Activated CD8-positive, alpha-beta T cell treated with anti-CD3 and anti-CD28 coated beads, Interleukin-2, amount 10 ng/mL, durations not matched to agents 7 days and 5 days (primary cell): ENCODE results near the gene PKP3. TPM values are rescaled to one million over a fixed set of nuclear protein-coding genes. Genes with fewer than 3 reads are reported as not detected.

Experiments
- ATAC-seq: fragments of 150-1000 bp; cut with Tn5 transposase; one replicate; pipeline ENCODE4 v1.10.0; 2021; ENCODE audit warnings: moderate library complexity
- CTCF ChIA-PET: fragments of 350-600 bp; sonication (Branson Sonifier 250); formaldehyde crosslinking; loops from one replicate; lab custom pipeline; 2021; ENCODE audit warnings: antibody characterized with exemption; lab: Charles Lee
- POLR2A ChIA-PET: fragments of 350-600 bp; sonication (Branson Sonifier 250); formaldehyde crosslinking; loops from one replicate; lab custom pipeline; 2021; ENCODE audit warnings: antibody characterized with exemption; lab: Charles Lee
- DNase-seq: peaks from one replicate; pipeline ENCODE4 v3.0.0-alpha.2; 2020
- H3K27ac Mint-ChIP-seq: one replicate; pipeline ENCODE4 v1.8.0; 2021; ENCODE audit warnings: mild to moderate bottlenecking, mixed read lengths
- H3K27me3 Mint-ChIP-seq: one replicate; pipeline ENCODE4 v1.8.0; 2021; ENCODE audit warnings: low read depth, mixed read lengths
- H3K36me3 Mint-ChIP-seq: one replicate; pipeline ENCODE4 v1.8.0; 2021; ENCODE audit warnings: low read depth, mixed read lengths
- H3K4me1 Mint-ChIP-seq: one replicate; pipeline ENCODE4 v1.8.0; 2021; ENCODE audit warnings: low read depth, mixed read lengths
- H3K4me3 Mint-ChIP-seq: one replicate; pipeline ENCODE4 v1.8.0; 2021; ENCODE audit warnings: mild to moderate bottlenecking, mixed read lengths
- H3K9me3 Mint-ChIP-seq: one replicate; pipeline ENCODE4 v1.8.0; 2022; ENCODE audit warnings: mixed read lengths; ENCODE audit not compliant: insufficient read depth
- total RNA-seq, 2 experiments: library from RNA; stranded (reverse); gene quantifications; one replicate each; pipeline ENCODE4 v1.2.3, GENCODE V29; 2021

PKP3 gene
- total RNA-seq, 2 experiments from 2014 or later, result 0.13 TPM; not detected in 1

- POLR2A ChIA-PET, result interaction anchor here (0.6 to 5.3 kb wide), 2 partner anchors 31 to 275 kb away, joined by 3 to 59 read pairs; partner anchors contain the start of gene SIGIRR
- CTCF ChIA-PET, result interaction anchor here (1.1 to 5.2 kb wide), 5 partner anchors 32 to 160 kb away, joined by 3 to 60 read pairs (median 15); partner anchors contain the start of genes IFITM2 and SIGIRR
- DNase-seq (no peak), ATAC-seq (no peak)
- Mint-ChIP-seq H3K4me1 (peaks cover 29% of the 10 kb centered on the region), H3K36me3 (peaks cover 4% of the 10 kb centered on the region), H3K27me3 (peaks cover 8% of the 10 kb centered on the region), H3K4me3 (no peak overlapping the region), H3K27ac (no peak overlapping the region), H3K9me3 (no peaks in the 10 kb centered on the region)
Observed at GRCh38 chr11:446891-447290, 52.9 kb downstream of the PKP3 start.

- Mint-ChIP-seq H3K4me1 (peaks cover 28% of the 10 kb centered on the region), H3K27me3 (peaks cover 8% of the 10 kb centered on the region), H3K36me3 (peaks cover 10% of the 10 kb centered on the region), H3K4me3 (peak overlapping the region; percentile 83), H3K27ac (peak overlapping the region; percentile 97), H3K9me3 (no peaks in the 10 kb centered on the region)
- ATAC-seq (peak; percentile 77), DNase-seq (peak; percentile 97)
- ChIA-PET POLR2A (interaction anchor here (0.6 to 5.3 kb wide), 13 partner anchors 8 to 241 kb away, joined by 3 to 59 read pairs (median 3); partner anchors contain the start of genes BET1L, RIC8A, RNH1 and SIGIRR), CTCF (interaction anchor here (0.6 to 5.6 kb wide), 36 partner anchors 8 to 241 kb away, joined by 3 to 60 read pairs (median 4); partner anchors contain the start of genes BET1L, IFITM2, PHRF1 and PSMD13)
Observed at GRCh38 chr11:447923-448731, 54.1 kb downstream of the PKP3 start.

GRCh38 chr11:449889-450808 lies 56.1 kb downstream of the PKP3 start, which contains the start of gene PTDSS2:
PTDSS2 (plus strand) TSS chr11:450279; CDS start chr11:450456, 177 bp downstream.
- peak within 1 kb of the TSS; percentile 92 for H3K4me3 Mint-ChIP-seq
- H3K4me1 Mint-ChIP-seq, result peaks cover 33% of the 10 kb centered on the region
- ChIA-PET CTCF (interaction anchor here (0.9 to 5.6 kb wide), 24 partner anchors 9 to 276 kb away, joined by 3 to 60 read pairs (median 5); partner anchors contain the start of genes ANO9, BET1L, IFITM2 and RIC8A), POLR2A (interaction anchor here (0.9 to 5.3 kb wide), 9 partner anchors 9 to 213 kb away, joined by 3 to 59 read pairs (median 4); partner anchors contain the start of genes RNH1 and SIGIRR)
- peak within 1 kb of the TSS; percentile 97 for H3K27ac Mint-ChIP-seq
- DNase-seq (peak; percentile 98), ATAC-seq (peak; percentile 77)
- H3K9me3 Mint-ChIP-seq, result no peaks in the 10 kb centered on the region
- no peaks in the 10 kb centered on the region for H3K27me3 Mint-ChIP-seq
- H3K36me3 Mint-ChIP-seq, result peaks cover 20% of the 10 kb centered on the region

GRCh38 chr11:450809-451451 lies 56.9 kb downstream of the PKP3 start:
- ChIA-PET POLR2A (interaction anchor here (0.9 to 5.3 kb wide), 5 partner anchors 35 to 201 kb away, joined by 3 to 59 read pairs (median 3); partner anchors contain the start of gene SIGIRR), CTCF (interaction anchor here (0.6 to 5.6 kb wide), 14 partner anchors 9 to 244 kb away, joined by 3 to 60 read pairs (median 7); partner anchors contain the start of genes ANO9, BET1L, IFITM2 and RIC8A)
- H3K4me3 Mint-ChIP-seq, result peak overlapping the region; percentile 92
- peak; percentile 35 for ATAC-seq
- DNase-seq, result peak; percentile 88
- H3K4me1 Mint-ChIP-seq, result peaks cover 39% of the 10 kb centered on the region
- no peaks in the 10 kb centered on the region for H3K9me3 Mint-ChIP-seq
- no peaks in the 10 kb centered on the region for H3K27me3 Mint-ChIP-seq
- H3K36me3 Mint-ChIP-seq, result peaks cover 22% of the 10 kb centered on the region
- H3K27ac Mint-ChIP-seq, result peak overlapping the region; percentile 96

GRCh38 chr11:451738-452137 lies 57.7 kb downstream of the PKP3 start:
- Mint-ChIP-seq H3K27ac (peak overlapping the region; percentile 96), H3K4me3 (peak overlapping the region; percentile 92), H3K36me3 (peaks cover 29% of the 10 kb centered on the region), H3K9me3 (no peaks in the 10 kb centered on the region), H3K4me1 (peaks cover 47% of the 10 kb centered on the region), H3K27me3 (no peaks in the 10 kb centered on the region)
- CTCF ChIA-PET, result interaction anchor here (1.3 to 5.6 kb wide), 6 partner anchors 45 to 201 kb away, joined by 4 to 38 read pairs (median 24); partner anchors contain the start of genes IFITM2 and RNH1
- DNase-seq, result no peak
- POLR2A ChIA-PET, result interaction anchor here (0.9 kb wide), 1 partner anchor 46 kb away, joined by 3 read pairs; no protein-coding TSS in a partner anchor
- no peak for ATAC-seq

- H3K4me1 Mint-ChIP-seq, result peaks cover 53% of the 10 kb centered on the region
- CTCF ChIA-PET, result interaction anchor here (1.2 to 5.6 kb wide), 2 partner anchors 67 to 201 kb away, joined by 3 to 35 read pairs; no protein-coding TSS in a partner anchor
- peak overlapping the region; percentile 22 for H3K4me3 Mint-ChIP-seq
- H3K36me3 Mint-ChIP-seq, result peaks cover 32% of the 10 kb centered on the region
- POLR2A ChIA-PET, result interaction anchor here (0.9 to 1.7 kb wide), 2 partner anchors 46 to 244 kb away, joined by 3 read pairs; partner anchors contain the start of gene TMEM80
- DNase-seq (no peak), ATAC-seq (no peak)
- H3K27me3 Mint-ChIP-seq, result no peaks in the 10 kb centered on the region
- no peak overlapping the region for H3K27ac Mint-ChIP-seq
- H3K9me3 Mint-ChIP-seq, result no peaks in the 10 kb centered on the region
Observed at GRCh38 chr11:452203-452744, 58.3 kb downstream of the PKP3 start.

- no peaks in the 10 kb centered on the region for H3K27me3 Mint-ChIP-seq
- H3K4me1 Mint-ChIP-seq, result peaks cover 60% of the 10 kb centered on the region
- peaks cover 37% of the 10 kb centered on the region for H3K36me3 Mint-ChIP-seq
- ATAC-seq (no peak), DNase-seq (no peak)
- H3K9me3 Mint-ChIP-seq, result no peaks in the 10 kb centered on the region
- ChIA-PET CTCF (interaction anchor here (1.2 to 5.6 kb wide), 2 partner anchors 66 to 202 kb away, joined by 3 to 35 read pairs; no protein-coding TSS in a partner anchor), POLR2A (interaction anchor here (1.7 kb wide), 1 partner anchor 243 kb away, joined by 3 read pairs; the partner anchor contains the start of gene TMEM80)
- H3K4me3 Mint-ChIP-seq, result no peak overlapping the region
- no peak overlapping the region for H3K27ac Mint-ChIP-seq
Observed at GRCh38 chr11:452916-453527, 59.0 kb downstream of the PKP3 start.

GRCh38 chr11:453564-453963 lies 59.6 kb downstream of the PKP3 start:
- CTCF ChIA-PET, result no interaction called here
- Mint-ChIP-seq H3K36me3 (peaks cover 37% of the 10 kb centered on the region), H3K27ac (no peak overlapping the region), H3K27me3 (no peaks in the 10 kb centered on the region), H3K4me3 (no peak overlapping the region), H3K4me1 (peaks cover 57% of the 10 kb centered on the region), H3K9me3 (no peaks in the 10 kb centered on the region)
- POLR2A ChIA-PET, result interaction anchor here (1.7 kb wide), 1 partner anchor 242 kb away, joined by 3 read pairs; the partner anchor contains the start of gene TMEM80
- ATAC-seq (no peak), DNase-seq (no peak)

GRCh38 chr11:454043-454442 lies 60.0 kb downstream of the PKP3 start:
- no peaks in the 10 kb centered on the region for H3K27me3 Mint-ChIP-seq
- ChIA-PET POLR2A (interaction anchor here (1.7 kb wide), 1 partner anchor 242 kb away, joined by 3 read pairs; the partner anchor contains the start of gene TMEM80), CTCF (no interaction called here)
- H3K27ac Mint-ChIP-seq, result no peak overlapping the region
- peaks cover 37% of the 10 kb centered on the region for H3K36me3 Mint-ChIP-seq
- peaks cover 53% of the 10 kb centered on the region for H3K4me1 Mint-ChIP-seq
- no peak overlapping the region for H3K4me3 Mint-ChIP-seq
- ATAC-seq (no peak), DNase-seq (no peak)
- H3K9me3 Mint-ChIP-seq, result no peaks in the 10 kb centered on the region
